Ishikawa (cell line): Measurements from ENCODE around the gene PDE5A.
A peak's percentile ranks its signal among the peaks of the same experiment; 100 is the strongest.

Source experiments
- CEBPB ChIP-seq: IDR thresholded peaks from 2 replicates; pipeline ENCODE4 v1.6.1; 2012
- CREB1 ChIP-seq: IDR thresholded peaks from 2 replicates; pipeline ENCODE4 v1.6.1; 2012; ENCODE audit warnings: low read depth
- EGR1 ChIP-seq: IDR thresholded peaks from 2 replicates; pipeline ENCODE4 v1.6.1; 2012
- EP300 ChIP-seq: IDR thresholded peaks from 2 replicates; pipeline ENCODE4 v1.6.1; 2012; ENCODE audit warnings: borderline replicate concordance
- FOXM1 ChIP-seq: IDR thresholded peaks from 2 replicates; pipeline ENCODE4 v1.6.1; 2012; ENCODE audit warnings: low read depth, borderline replicate concordance
- MAX ChIP-seq: IDR thresholded peaks from 2 replicates; pipeline ENCODE4 v1.6.1; 2012
- NFIC ChIP-seq: IDR thresholded peaks from 2 replicates; pipeline ENCODE4 v1.6.1; 2012
- RAD21 ChIP-seq: IDR thresholded peaks from 2 replicates; pipeline ENCODE4 v1.6.1; 2012; ENCODE audit warnings: low read depth
- TAF1 ChIP-seq: IDR thresholded peaks from 2 replicates; pipeline ENCODE4 v1.6.1; 2012; ENCODE audit warnings: low read depth, mild to moderate bottlenecking
- TCF12 ChIP-seq: IDR thresholded peaks from 2 replicates; pipeline ENCODE4 v1.6.1; 2012; ENCODE audit warnings: low read depth
- TEAD4 ChIP-seq: IDR thresholded peaks from 2 replicates; pipeline ENCODE4 v1.6.1; 2012
- YY1 ChIP-seq: IDR thresholded peaks from 2 replicates; pipeline ENCODE4 v1.6.1; 2012; ENCODE audit warnings: low read depth
- ZBTB7A ChIP-seq: IDR thresholded peaks from 2 replicates; pipeline ENCODE4 v1.6.1; 2012; ENCODE audit warnings: low read depth
- TF ChIP-seq, protein P1 (sequence below): IDR thresholded peaks from 2 replicates; pipeline ENCODE4 v1.6.1; 2012
- TF ChIP-seq, protein P2 (sequence below): IDR thresholded peaks from 2 replicates; pipeline ENCODE4 v1.6.1; 2012; ENCODE audit warnings: low read depth, mild to moderate bottlenecking

The PDE5A gene

DNA sequence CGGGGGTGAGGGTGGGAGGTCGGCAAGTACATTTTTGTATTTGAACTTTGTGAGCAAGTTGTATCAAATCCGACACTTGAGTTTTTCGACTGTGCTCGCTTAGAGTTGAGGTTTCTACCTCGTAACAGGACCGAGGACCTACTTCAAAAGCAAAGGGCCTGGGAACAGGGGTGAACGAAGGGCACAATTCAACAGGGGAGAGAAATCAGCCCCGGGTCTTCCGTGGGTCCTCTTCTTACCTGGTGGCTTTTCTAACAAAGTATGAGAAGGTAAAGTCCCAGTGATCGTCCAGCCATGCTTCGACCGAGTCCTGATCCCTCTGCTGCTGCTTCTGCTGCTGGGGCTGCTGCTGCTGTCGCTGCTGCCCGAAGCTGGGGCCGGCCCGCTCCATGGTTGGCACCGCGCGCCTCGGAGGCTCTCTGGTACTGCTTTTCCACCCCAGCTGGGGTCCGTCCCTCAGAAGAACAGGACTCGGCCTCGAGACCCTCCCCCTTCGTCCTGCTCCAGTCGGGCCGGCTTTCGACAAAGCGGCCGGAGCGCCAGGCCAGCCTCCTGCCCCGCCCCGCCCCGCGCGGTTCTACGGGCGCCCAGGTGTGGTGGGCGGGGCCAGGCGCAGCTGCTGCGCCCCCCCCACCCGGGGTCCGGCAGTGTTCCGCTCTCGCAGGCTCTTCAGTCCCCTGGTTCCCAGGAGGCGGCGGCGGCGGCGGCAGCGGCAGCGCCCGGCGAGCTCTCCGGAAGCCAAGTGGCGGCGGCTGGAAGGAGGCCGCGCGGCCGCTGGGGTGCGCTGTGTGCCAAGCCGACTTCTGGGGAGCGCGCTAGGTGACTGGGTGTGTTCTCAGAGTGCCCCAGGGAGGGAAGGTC is at the start of gene PDE5A:
PDE5A (minus strand) TSS at position 524 of the 861 bp plus-strand sequence; CDS start at position 391, 133 bp downstream.
- peak; percentile 80; the same call in 1 of the 2 replicates for TF ChIP-seq ZBTB7A
- no peak for TF ChIP-seq EP300
- 0 out of 2 replicates have a peak, but pooled peaks have one; percentile 2 for TF ChIP-seq NFIC
- TF ChIP-seq RAD21: peak; percentile 81
- TF ChIP-seq MAX: 0 out of 2 replicates have a peak, but pooled peaks have one; percentile 27
- TF ChIP-seq, protein P1, sequence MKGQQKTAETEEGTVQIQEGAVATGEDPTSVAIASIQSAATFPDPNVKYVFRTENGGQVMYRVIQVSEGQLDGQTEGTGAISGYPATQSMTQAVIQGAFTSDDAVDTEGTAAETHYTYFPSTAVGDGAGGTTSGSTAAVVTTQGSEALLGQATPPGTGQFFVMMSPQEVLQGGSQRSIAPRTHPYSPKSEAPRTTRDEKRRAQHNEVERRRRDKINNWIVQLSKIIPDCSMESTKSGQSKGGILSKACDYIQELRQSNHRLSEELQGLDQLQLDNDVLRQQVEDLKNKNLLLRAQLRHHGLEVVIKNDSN: no peak
- TF ChIP-seq YY1: no peak
- peak; percentile 10; the same call in 1 of the 2 replicates for TF ChIP-seq TAF1
- TF ChIP-seq CEBPB: no peak
- TF ChIP-seq EGR1: no peak
- no peak for TF ChIP-seq FOXM1
- TF ChIP-seq, protein P2, sequence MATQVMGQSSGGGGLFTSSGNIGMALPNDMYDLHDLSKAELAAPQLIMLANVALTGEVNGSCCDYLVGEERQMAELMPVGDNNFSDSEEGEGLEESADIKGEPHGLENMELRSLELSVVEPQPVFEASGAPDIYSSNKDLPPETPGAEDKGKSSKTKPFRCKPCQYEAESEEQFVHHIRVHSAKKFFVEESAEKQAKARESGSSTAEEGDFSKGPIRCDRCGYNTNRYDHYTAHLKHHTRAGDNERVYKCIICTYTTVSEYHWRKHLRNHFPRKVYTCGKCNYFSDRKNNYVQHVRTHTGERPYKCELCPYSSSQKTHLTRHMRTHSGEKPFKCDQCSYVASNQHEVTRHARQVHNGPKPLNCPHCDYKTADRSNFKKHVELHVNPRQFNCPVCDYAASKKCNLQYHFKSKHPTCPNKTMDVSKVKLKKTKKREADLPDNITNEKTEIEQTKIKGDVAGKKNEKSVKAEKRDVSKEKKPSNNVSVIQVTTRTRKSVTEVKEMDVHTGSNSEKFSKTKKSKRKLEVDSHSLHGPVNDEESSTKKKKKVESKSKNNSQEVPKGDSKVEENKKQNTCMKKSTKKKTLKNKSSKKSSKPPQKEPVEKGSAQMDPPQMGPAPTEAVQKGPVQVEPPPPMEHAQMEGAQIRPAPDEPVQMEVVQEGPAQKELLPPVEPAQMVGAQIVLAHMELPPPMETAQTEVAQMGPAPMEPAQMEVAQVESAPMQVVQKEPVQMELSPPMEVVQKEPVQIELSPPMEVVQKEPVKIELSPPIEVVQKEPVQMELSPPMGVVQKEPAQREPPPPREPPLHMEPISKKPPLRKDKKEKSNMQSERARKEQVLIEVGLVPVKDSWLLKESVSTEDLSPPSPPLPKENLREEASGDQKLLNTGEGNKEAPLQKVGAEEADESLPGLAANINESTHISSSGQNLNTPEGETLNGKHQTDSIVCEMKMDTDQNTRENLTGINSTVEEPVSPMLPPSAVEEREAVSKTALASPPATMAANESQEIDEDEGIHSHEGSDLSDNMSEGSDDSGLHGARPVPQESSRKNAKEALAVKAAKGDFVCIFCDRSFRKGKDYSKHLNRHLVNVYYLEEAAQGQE: no peak
- TF ChIP-seq TEAD4: no peak
- no peak; the same call in 1 of the 2 replicates for TF ChIP-seq TCF12

GRCh38 chr4:119676101-119676500 is 47.5 kb upstream of the PDE5A start:
- TF ChIP-seq EGR1 (no peak), TCF12 (no peak), TAF1 (no peak), RAD21 (no peak), FOXM1 (no peak), MAX (no peak), NFIC (no peak), YY1 (no peak)

DNA sequence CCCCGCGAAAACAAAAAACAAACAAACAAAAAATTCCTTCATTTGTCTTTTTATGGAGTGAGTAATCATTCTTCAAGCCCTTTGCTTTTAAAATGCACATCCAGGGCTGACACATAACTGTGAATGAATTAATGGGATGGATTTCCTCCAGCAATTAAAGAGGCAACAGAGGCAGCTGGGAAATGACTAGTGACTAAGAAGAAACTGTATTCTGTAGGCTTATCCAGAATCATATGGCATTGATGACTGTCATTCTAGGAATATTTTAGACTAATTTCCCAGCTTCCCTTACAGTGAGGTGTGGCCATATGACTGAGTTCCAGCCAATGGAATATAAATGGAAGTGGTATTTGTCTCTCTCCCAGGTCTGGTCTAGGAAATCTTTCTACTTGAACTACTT is 46.8 kb upstream of the PDE5A start:
- TF ChIP-seq TAF1 (no peak), MAX (no peak), TCF12 (no peak), CREB1 (no peak), NFIC (no peak), YY1 (no peak), ZBTB7A (no peak), CEBPB (no peak), TEAD4 (no peak), FOXM1 (no peak), EGR1 (no peak), RAD21 (no peak), EP300 (no peak)
- TF ChIP-seq, protein P1: no peak
- TF ChIP-seq, protein P2: no peak

DNA sequence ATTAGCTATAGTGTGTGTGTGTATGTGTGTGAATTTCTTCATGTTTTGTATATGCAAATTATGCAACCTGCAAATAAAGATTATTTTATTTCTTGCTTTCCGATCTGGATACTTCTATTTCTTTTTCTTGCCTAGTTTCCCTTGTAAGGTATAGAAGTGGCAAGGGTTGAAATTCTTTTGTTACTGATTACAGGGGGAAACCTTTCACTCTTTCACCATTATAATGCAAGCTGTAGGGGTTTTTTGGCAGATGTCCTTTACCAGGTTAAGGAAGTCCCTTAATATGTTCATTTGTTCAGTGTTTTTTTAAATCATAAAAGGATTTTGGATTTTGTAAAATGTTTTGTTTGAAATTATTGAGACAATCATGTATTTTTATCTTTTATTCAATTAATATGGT is 44.3 kb upstream of the PDE5A start:
- TF ChIP-seq EGR1 (no peak), TEAD4 (no peak), TCF12 (no peak), MAX (no peak), CREB1 (no peak), CEBPB (no peak), EP300 (no peak), YY1 (no peak), RAD21 (no peak), NFIC (no peak), ZBTB7A (no peak), TAF1 (no peak), FOXM1 (no peak)
- TF ChIP-seq, protein P1: no peak
- TF ChIP-seq, protein P2: no peak
